ENCODE results near the gene SERPINA7. TPM values are rescaled to one million over a fixed set of nuclear protein-coding genes. Genes with fewer than 3 reads are reported as not detected.
"Not testable (repeated sequence)": the region's sequence is repeated elsewhere in the genome, so short reads cannot be mapped to it uniquely, and the experiment has no call there.

The SERPINA7 gene
- total RNA-seq, 2 donors from 2014 or later = not detected

- no peak overlapping the region for H3K27ac ChIP-seq
- H3K4me3 ChIP-seq = no peak overlapping the region
- DNase-seq (no peak), ATAC-seq (no peak)
- no peaks in the 10 kb centered on the region for H3K9me3 ChIP-seq
- no peak for TF ChIP-seq POLR2A (IDR thresholded peaks at IDR 0.05)
- no peak for TF ChIP-seq CTCF (IDR thresholded peaks at IDR 0.05)
- intact Hi-C loops (cut with DNase I) = no loop called here
- no peaks in the 10 kb centered on the region for H3K36me3 ChIP-seq (replicated peaks in 1 of 2; ENCODE audit: insufficient read depth in 1 of 2, low read depth in 2 of 2)
- 92% methylated on average over 2 of the region's 2 CpGs for WGBS, 2 donors
- H3K4me1 ChIP-seq = no peaks in the 10 kb centered on the region
- H3K27me3 ChIP-seq = no peaks in the 10 kb centered on the region
These were observed 16.3 kb downstream of the SERPINA7 start for GRCh38 chrX:106022238-106022637.

GRCh38 chrX:106014119-106014775, 24.3 kb downstream of the SERPINA7 start:
- DNase-seq = no peak
- WGBS, 2 donors = 25% methylated on average over 1 of the region's 1 CpG; no CpG with 5 or more reads in 1 of the 2 donors
- intact Hi-C loops (cut with DNase I) = no loop called here
- H3K27ac ChIP-seq = no peak overlapping the region
- H3K27me3 ChIP-seq = no peaks in the 10 kb centered on the region
- no peaks in the 10 kb centered on the region for H3K9me3 ChIP-seq
- no peak for TF ChIP-seq POLR2A (IDR thresholded peaks at IDR 0.05)
- H3K36me3 ChIP-seq (replicated peaks in 1 of 2; ENCODE audit: insufficient read depth in 1 of 2, low read depth in 2 of 2) = no peaks in the 10 kb centered on the region
- ATAC-seq = no peak
- H3K4me1 ChIP-seq = no peaks in the 10 kb centered on the region
- no peak overlapping the region for H3K4me3 ChIP-seq

GRCh38 chrX:106009145-106009544, 29.4 kb downstream of the SERPINA7 start:
- no peak for DNase-seq
- TF ChIP-seq POLR2A (IDR thresholded peaks at IDR 0.05) = no peak
- TF ChIP-seq CTCF (IDR thresholded peaks at IDR 0.05) = no peak
- no peak for ATAC-seq
- H3K27ac ChIP-seq = no peak overlapping the region
- 73 to 81% methylated on average over 5 of the region's 5 CpGs for WGBS, 2 donors
- no peaks in the 10 kb centered on the region for H3K4me1 ChIP-seq
- H3K9me3 ChIP-seq = no peaks in the 10 kb centered on the region
- no peaks in the 10 kb centered on the region for H3K36me3 ChIP-seq (replicated peaks in 1 of 2; ENCODE audit: insufficient read depth in 1 of 2, low read depth in 2 of 2)
- H3K27me3 ChIP-seq = no peaks in the 10 kb centered on the region
- intact Hi-C loops (cut with DNase I) = no loop called here
- no peak overlapping the region for H3K4me3 ChIP-seq

GRCh38 chrX:106007815-106008214, 30.7 kb downstream of the SERPINA7 start:
- no peak for DNase-seq
- Histone ChIP-seq H3K9me3 (no peaks in the 10 kb centered on the region), H3K27me3 (no peaks in the 10 kb centered on the region), H3K36me3 (replicated peaks in 1 of 2; ENCODE audit: insufficient read depth in 1 of 2, low read depth in 2 of 2) (no peaks in the 10 kb centered on the region), H3K4me1 (no peaks in the 10 kb centered on the region), H3K27ac (no peak overlapping the region), H3K4me3 (no peak overlapping the region)
- no peak for ATAC-seq
- intact Hi-C loops (cut with DNase I) = no loop called here
- 0 to 11% methylated on average over 1 of the region's 1 CpG for WGBS, 2 donors
- TF ChIP-seq CTCF (IDR thresholded peaks at IDR 0.05) (no peak), POLR2A (IDR thresholded peaks at IDR 0.05) (no peak)

GRCh38 chrX:106005684-106006083, 32.8 kb downstream of the SERPINA7 start:
- DNase-seq = no peak
- intact Hi-C loops (cut with DNase I) = no loop called here
- WGBS, 2 donors = 38 to 63% methylated on average over 2 of the region's 2 CpGs
- H3K4me1 ChIP-seq = no peaks in the 10 kb centered on the region
- H3K36me3 ChIP-seq (replicated peaks in 1 of 2; ENCODE audit: insufficient read depth in 1 of 2, low read depth in 2 of 2) = no peaks in the 10 kb centered on the region
- H3K27me3 ChIP-seq = no peaks in the 10 kb centered on the region
- H3K27ac ChIP-seq = no peak overlapping the region
- H3K9me3 ChIP-seq = no peaks in the 10 kb centered on the region
- TF ChIP-seq POLR2A (IDR thresholded peaks at IDR 0.05) = no peak
- no peak for TF ChIP-seq CTCF (IDR thresholded peaks at IDR 0.05)
- ATAC-seq = no peak
- H3K4me3 ChIP-seq = no peak overlapping the region

GRCh38 chrX:106000609-106001008, 37.9 kb downstream of the SERPINA7 start:
- H3K4me3 ChIP-seq; H3K27me3 ChIP-seq; H3K27ac ChIP-seq; H3K9me3 ChIP-seq; ATAC-seq; intact Hi-C loops (cut with DNase I); H3K36me3 ChIP-seq (replicated peaks in 1 of 2; ENCODE audit: insufficient read depth in 1 of 2, low read depth in 2 of 2); DNase-seq: not testable (repeated sequence)
- WGBS, 2 donors = 71 to 80% methylated on average over 1 to 5 of the region's 5 CpGs
- peaks cover 10% of the 10 kb centered on the region for H3K4me1 ChIP-seq
